ENCODE measurements around the gene DCANP1. TPM values are rescaled to one million over a fixed set of nuclear protein-coding genes. Genes with fewer than 3 reads are reported as not detected.

Gene DCANP1
- total RNA-seq, 1 experiment from 2014 or later = not detected

DNA sequence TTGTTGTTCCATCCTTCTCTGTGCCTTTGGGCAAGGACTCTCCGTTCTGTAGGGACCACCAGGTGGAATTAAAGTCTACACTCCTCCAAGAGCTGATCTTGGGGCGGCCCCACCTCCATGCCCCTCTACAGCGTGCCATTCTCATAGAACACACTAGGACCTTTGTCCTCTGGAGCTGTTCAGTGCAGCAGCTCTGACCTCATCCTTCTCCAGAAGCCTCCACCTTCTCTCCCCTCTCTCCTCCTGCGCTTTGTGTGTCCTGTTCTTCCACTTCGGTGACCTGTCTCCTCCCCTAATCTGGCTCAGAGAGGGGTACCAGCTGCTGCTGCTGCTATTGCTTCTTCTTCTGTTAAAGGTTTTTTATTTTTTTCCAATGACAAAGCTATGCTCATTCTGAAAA is 46.3 kb downstream of the DCANP1 start:
- H3K27me3 Mint-ChIP-seq (ENCODE audit: insufficient read depth, unreplicated experiment) = no peaks in the 10 kb centered on the region
- CTCF ChIA-PET = no interaction called here
- no peak overlapping the region for H3K4me3 ChIP-seq (ENCODE audit: low read depth, low read length)

DNA sequence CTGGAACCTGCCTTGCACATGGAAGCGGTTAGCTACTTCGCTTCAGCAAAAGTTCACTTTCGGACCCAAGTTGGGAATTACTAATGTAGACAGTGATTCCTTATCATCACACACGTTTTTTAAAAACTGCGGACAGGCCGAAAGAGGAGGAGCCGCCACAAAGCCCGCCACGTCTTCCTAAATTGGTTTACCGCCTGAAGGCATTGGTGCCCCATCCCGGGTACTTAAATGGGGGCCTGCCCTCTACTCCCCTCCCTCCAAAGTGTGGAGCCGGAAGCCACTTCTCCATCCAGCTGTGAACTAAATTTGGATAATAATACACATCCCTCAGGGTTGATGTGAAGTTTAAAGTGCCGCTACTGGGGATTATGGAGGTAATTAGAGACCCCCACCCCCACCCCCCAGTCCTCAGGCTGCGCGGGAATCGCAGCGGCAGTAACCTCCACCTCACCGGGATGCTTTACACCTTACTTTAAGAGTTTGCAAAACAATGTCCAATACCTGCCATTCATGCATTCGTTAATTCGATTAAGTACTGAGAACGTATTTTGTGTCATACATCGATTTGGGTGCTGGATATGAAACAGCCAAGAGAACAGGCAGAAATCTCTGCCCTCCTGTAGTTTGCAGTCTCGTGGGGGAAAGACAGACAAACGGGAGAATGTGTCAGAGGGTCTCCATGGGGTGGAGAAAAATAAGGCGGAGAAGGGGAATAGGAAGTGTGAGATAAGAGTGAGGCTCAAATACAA is 47.2 kb downstream of the DCANP1 start:
- no peak for DNase-seq
- Mint-ChIP-seq H3K27me3 (ENCODE audit: insufficient read depth, unreplicated experiment) (no peaks in the 10 kb centered on the region), H3K4me3 (ENCODE audit: unreplicated experiment) (peak overlapping the region; percentile 88), H3K9me3 (ENCODE audit: unreplicated experiment) (no peaks in the 10 kb centered on the region), H3K36me3 (ENCODE audit: insufficient read depth, unreplicated experiment) (peaks cover 23% of the 10 kb centered on the region), H3K4me1 (ENCODE audit: low read depth, unreplicated experiment) (peaks cover 36% of the 10 kb centered on the region), H3K27ac (ENCODE audit: unreplicated experiment) (peak overlapping the region; percentile 91)
- H3K36me3 ChIP-seq (ENCODE audit: control insufficient read depth, insufficient read depth, low read length) = no peaks in the 10 kb centered on the region
- H3K4me1 ChIP-seq = peaks cover 30% of the 10 kb centered on the region
- BruUV-seq (replicated peaks) = no TSS peak
- no peaks in the 10 kb centered on the region for H3K9me3 ChIP-seq
- TF ChIP-seq, protein P1, sequence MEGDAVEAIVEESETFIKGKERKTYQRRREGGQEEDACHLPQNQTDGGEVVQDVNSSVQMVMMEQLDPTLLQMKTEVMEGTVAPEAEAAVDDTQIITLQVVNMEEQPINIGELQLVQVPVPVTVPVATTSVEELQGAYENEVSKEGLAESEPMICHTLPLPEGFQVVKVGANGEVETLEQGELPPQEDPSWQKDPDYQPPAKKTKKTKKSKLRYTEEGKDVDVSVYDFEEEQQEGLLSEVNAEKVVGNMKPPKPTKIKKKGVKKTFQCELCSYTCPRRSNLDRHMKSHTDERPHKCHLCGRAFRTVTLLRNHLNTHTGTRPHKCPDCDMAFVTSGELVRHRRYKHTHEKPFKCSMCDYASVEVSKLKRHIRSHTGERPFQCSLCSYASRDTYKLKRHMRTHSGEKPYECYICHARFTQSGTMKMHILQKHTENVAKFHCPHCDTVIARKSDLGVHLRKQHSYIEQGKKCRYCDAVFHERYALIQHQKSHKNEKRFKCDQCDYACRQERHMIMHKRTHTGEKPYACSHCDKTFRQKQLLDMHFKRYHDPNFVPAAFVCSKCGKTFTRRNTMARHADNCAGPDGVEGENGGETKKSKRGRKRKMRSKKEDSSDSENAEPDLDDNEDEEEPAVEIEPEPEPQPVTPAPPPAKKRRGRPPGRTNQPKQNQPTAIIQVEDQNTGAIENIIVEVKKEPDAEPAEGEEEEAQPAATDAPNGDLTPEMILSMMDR (IDR thresholded peaks at IDR 0.05; ENCODE audit: insufficient read depth in 1 of 2, low read depth in 1 of 2, low read length in 1 of 2, severe bottlenecking in 1 of 2, unreplicated experiment in 1 of 2) = no peak
- ChIA-PET CTCF (interaction anchor here (0.6 to 1.4 kb wide), 2 partner anchors 25 to 26 kb away, joined by 3 read pairs; no protein-coding TSS in a partner anchor), POLR2A (no interaction called here)
- intact Hi-C loops (cut with micrococcal nuclease; ENCODE audit: unreplicated experiment) = no loop called here
- H3K27me3 ChIP-seq (replicated peaks; ENCODE audit: control insufficient read depth, insufficient read depth, low read length) = no peaks in the 10 kb centered on the region
- peak overlapping the region; percentile 73 for H3K4me3 ChIP-seq (ENCODE audit: low read depth, low read length)

More for the DNA sequence above, 46.3 kb downstream of the DCANP1 start:
- peaks cover 30% of the 10 kb centered on the region for H3K4me1 Mint-ChIP-seq (ENCODE audit: low read depth, unreplicated experiment)
- POLR2A ChIA-PET = no interaction called here
- intact Hi-C loops (cut with micrococcal nuclease; ENCODE audit: unreplicated experiment) = no loop called here
- Histone ChIP-seq H3K36me3 (ENCODE audit: control insufficient read depth, insufficient read depth, low read length) (no peaks in the 10 kb centered on the region), H3K4me1 (peaks cover 30% of the 10 kb centered on the region), H3K9me3 (no peaks in the 10 kb centered on the region), H3K27me3 (replicated peaks; ENCODE audit: control insufficient read depth, insufficient read depth, low read length) (no peaks in the 10 kb centered on the region)
- H3K36me3 Mint-ChIP-seq (ENCODE audit: insufficient read depth, unreplicated experiment) = peaks cover 18% of the 10 kb centered on the region
- TF ChIP-seq, protein P1 (IDR thresholded peaks at IDR 0.05; ENCODE audit: insufficient read depth in 1 of 2, low read depth in 1 of 2, low read length in 1 of 2, severe bottlenecking in 1 of 2, unreplicated experiment in 1 of 2) = no peak
- H3K27ac Mint-ChIP-seq (ENCODE audit: unreplicated experiment) = peak overlapping the region; percentile 38
- no TSS peak for BruUV-seq (replicated peaks)
- DNase-seq = no peak
- H3K4me3 Mint-ChIP-seq (ENCODE audit: unreplicated experiment) = peak overlapping the region; percentile 18
- no peaks in the 10 kb centered on the region for H3K9me3 Mint-ChIP-seq (ENCODE audit: unreplicated experiment)

DNA sequence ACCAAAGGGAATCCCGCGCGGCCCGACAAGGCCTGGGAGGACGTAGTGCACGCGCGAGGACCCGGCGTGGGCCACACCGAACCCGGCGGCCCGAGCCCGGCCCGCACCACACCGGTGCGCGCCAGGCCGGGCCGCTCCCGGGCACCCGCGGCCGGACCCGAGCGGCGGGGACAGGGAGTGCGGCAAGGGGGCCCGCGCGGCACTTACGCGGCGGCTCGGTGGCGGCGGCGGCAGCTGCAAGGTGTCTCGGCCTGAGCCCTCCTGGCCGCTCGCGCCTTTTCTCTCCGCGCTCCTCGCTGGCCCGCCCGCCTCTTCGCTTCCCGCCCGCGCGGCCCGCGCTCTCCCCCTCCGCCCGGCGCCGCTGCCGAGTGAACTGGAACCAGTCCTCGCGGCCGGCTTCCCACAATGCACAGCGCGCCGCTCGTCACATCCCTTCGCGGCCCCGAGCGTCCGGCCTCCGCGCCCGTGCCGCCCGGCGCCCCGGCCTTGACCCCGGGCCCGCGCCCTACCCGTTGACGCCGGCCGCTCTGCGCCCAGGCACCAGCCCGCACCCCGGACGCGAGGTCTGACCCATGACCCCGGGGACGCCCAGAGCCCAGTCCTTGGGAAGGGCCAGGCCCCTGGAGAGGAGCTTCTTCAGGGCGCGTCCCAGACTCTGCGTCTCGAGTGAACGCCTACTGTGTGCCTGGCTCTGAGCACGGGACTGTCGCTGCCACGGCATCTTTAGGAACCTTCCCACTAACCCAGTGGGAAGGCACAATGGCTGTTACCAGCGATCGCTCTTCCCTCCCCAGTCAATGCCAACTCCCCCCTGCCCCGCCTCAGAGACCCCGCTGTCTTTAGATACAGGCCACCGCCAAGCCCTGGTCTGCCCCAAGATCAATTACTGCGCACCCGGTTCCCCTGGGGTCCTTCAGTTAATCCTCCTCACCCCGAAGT is 48.0 kb downstream of the DCANP1 start, which contains the start of gene MACROH2A1:
TSS of gene MACROH2A1 (minus strand) at position 377 of the 939 bp plus-strand sequence. CDS start 10,138 bp downstream, outside the sequence.
- Histone ChIP-seq H3K9me3 (no peaks in the 10 kb centered on the region), H3K36me3 (ENCODE audit: control insufficient read depth, insufficient read depth, low read length) (no peaks in the 10 kb centered on the region), H3K4me3 (ENCODE audit: low read depth, low read length) (peak within 1 kb of the TSS; percentile 73), H3K4me1 (peaks cover 30% of the 10 kb centered on the region), H3K27me3 (replicated peaks; ENCODE audit: control insufficient read depth, insufficient read depth, low read length) (no peaks in the 10 kb centered on the region)
- Mint-ChIP-seq H3K27ac (ENCODE audit: unreplicated experiment) (peak within 1 kb of the TSS; percentile 91), H3K4me3 (ENCODE audit: unreplicated experiment) (peak within 1 kb of the TSS; percentile 88), H3K9me3 (ENCODE audit: unreplicated experiment) (no peaks in the 10 kb centered on the region), H3K4me1 (ENCODE audit: low read depth, unreplicated experiment) (peaks cover 36% of the 10 kb centered on the region), H3K27me3 (ENCODE audit: insufficient read depth, unreplicated experiment) (no peaks in the 10 kb centered on the region), H3K36me3 (ENCODE audit: insufficient read depth, unreplicated experiment) (peaks cover 23% of the 10 kb centered on the region)
- intact Hi-C loops (cut with micrococcal nuclease; ENCODE audit: unreplicated experiment) = no loop called here
- TF ChIP-seq, protein P1 (IDR thresholded peaks at IDR 0.05; ENCODE audit: insufficient read depth in 1 of 2, low read depth in 1 of 2, low read length in 1 of 2, severe bottlenecking in 1 of 2, unreplicated experiment in 1 of 2) = no peak
- POLR2A ChIA-PET = no interaction called here
- CTCF ChIA-PET = interaction anchor here (0.6 to 1.4 kb wide), 2 partner anchors 24 to 27 kb away, joined by 3 read pairs; no protein-coding TSS in a partner anchor
- peak; percentile 84 to 90 for DNase-seq
- BruUV-seq (replicated peaks) = TSS peak; percentile 59
